HepG2 (cell line): ENCODE data around the gene CLN6. TPM values are rescaled to one million over a fixed set of nuclear protein-coding genes. Genes with fewer than 3 reads are reported as not detected.

ENCODE experiments used
- ATAC-seq: fragments of 200-7000 bp; cut with Tn5 transposase; 3 replicates; pipeline ENCODE4 v1.9.1; 2020; ENCODE audit warnings: mild to moderate bottlenecking, moderate library complexity
- BruUV-seq: library from RNA; stranded (reverse); fragments of 400-500 nt; replicated peaks from 2 replicates; lab custom pipeline; 2021; lab: Mats Ljungman, UMichigan
- CTCF ChIA-PET: fragments of 300-600 bp; formaldehyde crosslinking; extraction: SDS; loops from one replicate; lab custom pipeline; 2021; ENCODE audit warnings: low total read pairs, inconsistent platforms, low intra/inter-chr PET ratio; lab: Yijun Ruan, JAX
- POLR2A ChIA-PET: fragments of 350-600 bp; sonication (Branson Sonifier 250); formaldehyde crosslinking; loops from one replicate; lab custom pipeline; 2020; ENCODE audit warnings: antibody characterized with exemption, inconsistent platforms; lab: Yijun Ruan, JAX
- DNase-seq: peaks from one replicate; pipeline ENCODE4 v3.0.0-alpha.2; 2015; ENCODE audit warnings: low spot score
- FAIRE-seq: peaks from 3 replicates; lab custom pipeline; 2011; peaks lifted over from hg19 to GRCh38; lab: Jason Lieb, UNC
- H2AFZ ChIP-seq: one replicate; pipeline ENCODE4 v1.6.1; 2011; ENCODE audit warnings: low read length, inconsistent platforms
- H3K27ac ChIP-seq: fragments of 300-600 bp; 3 replicates; pipeline ENCODE4 v1.8.0; 2011; ENCODE audit warnings: mixed run types, mild to moderate bottlenecking, mixed read lengths, low read length, inconsistent platforms; ENCODE audit not compliant: insufficient read depth; ENCODE audit errors: extremely low read length
- H3K27me3 ChIP-seq, 2 experiments: fragments of 200-600 bp in 1 of 2; 2 replicates in 1 of 2; 3 replicates in 1 of 2; pipeline versions ENCODE4 v1.6.0 to v1.8.0; 2011; ENCODE audit warnings: low read length in 2 of 2, mild to moderate bottlenecking in 2 of 2, moderate library complexity in 2 of 2, inconsistent platforms in 1 of 2; ENCODE audit not compliant: insufficient read depth in 2 of 2, control insufficient read depth in 1 of 2
- H3K36me3 ChIP-seq, 2 experiments: fragments of 200-600 bp in 1 of 2; replicated peaks in 1 of 2; 2 replicates in 1 of 2; 3 replicates in 1 of 2; pipeline versions ENCODE4 v1.5.1 to v1.8.0; 2011; ENCODE audit warnings: low read length in 2 of 2, inconsistent platforms in 1 of 2; ENCODE audit not compliant: insufficient read depth in 2 of 2, control insufficient read depth in 1 of 2
- H3K4me1 ChIP-seq: 2 replicates; pipeline ENCODE4 v1.5.1; 2012; ENCODE audit warnings: low read length, inconsistent platforms; ENCODE audit not compliant: insufficient read depth
- H3K4me2 ChIP-seq: 2 replicates; pipeline ENCODE4 v1.6.0; 2011; ENCODE audit warnings: low read depth, low read length, inconsistent platforms
- H3K4me3 ChIP-seq, 3 experiments: fragments of 200-600 bp in 1 of 3; sonication (generic), shearing (Covaris generic) in 1 of 3; replicated peaks in 1 of 3; 2 replicates each; pipeline ENCODE4 v1.5.1; 2011 to 2016; ENCODE audit warnings: low read length in 3 of 3, inconsistent platforms in 2 of 3, low read depth in 2 of 3, mild to moderate bottlenecking in 2 of 3, control low read depth in 1 of 3, mixed read lengths in 1 of 3; ENCODE audit not compliant: insufficient read depth in 1 of 3
- H3K79me2 ChIP-seq: one replicate; pipeline ENCODE4 v1.6.1; 2011; ENCODE audit warnings: low read length, inconsistent platforms; ENCODE audit not compliant: insufficient read depth
- H3K9ac ChIP-seq: 2 replicates; pipeline ENCODE4 v1.6.0; 2011; ENCODE audit warnings: mild to moderate bottlenecking, low read depth, low read length, inconsistent platforms; ENCODE audit not compliant: insufficient read depth
- H3K9me3 ChIP-seq: 2 replicates; pipeline ENCODE4 v1.5.1; 2012; ENCODE audit warnings: mild to moderate bottlenecking, low read length
- H4K20me1 ChIP-seq: 2 replicates; pipeline ENCODE4 v1.6.0; 2011; ENCODE audit warnings: inconsistent platforms, mild to moderate bottlenecking, low read length, moderate library complexity; ENCODE audit not compliant: insufficient read depth
- AGO1 ChIP-seq: fragments of 200-400 bp; formaldehyde crosslinking; IDR thresholded peaks from 2 replicates; pipeline ENCODE4 v1.6.1; 2017; ENCODE audit warnings: mild to moderate bottlenecking, low read depth, low read length, moderate library complexity; ENCODE audit not compliant: poor library complexity, severe bottlenecking
- AGO2 ChIP-seq: fragments of 200-400 bp; formaldehyde crosslinking; optimal IDR thresholded peaks from 2 replicates; pipeline ENCODE3; 2017; ENCODE audit warnings: mild to moderate bottlenecking, low read depth, low read length, moderate library complexity
- CBX1 ChIP-seq: IDR thresholded peaks from one replicate; pipeline ENCODE4 v1.6.1; 2016; ENCODE audit warnings: antibody characterized with exemption, low read depth
- CBX5 ChIP-seq: sonication (generic); formaldehyde crosslinking; IDR thresholded peaks from 2 replicates; pipeline ENCODE4 v1.4.0; 2020; ENCODE audit warnings: missing genetic modification reagents, borderline replicate concordance
- HES4 ChIP-seq: sonication (generic); formaldehyde crosslinking; IDR thresholded peaks from 2 replicates; pipeline ENCODE4 v1.9.0; 2021; ENCODE audit warnings: mild to moderate bottlenecking, missing genetic modification reagents, borderline replicate concordance
- HNF4A ChIP-seq: sonication (generic); formaldehyde crosslinking; IDR thresholded peaks from 2 replicates; pipeline ENCODE4 v1.4.0; 2020; ENCODE audit warnings: missing genetic modification reagents
- NFYB ChIP-seq: sonication (generic); formaldehyde crosslinking; IDR thresholded peaks from 2 replicates; pipeline ENCODE4 v1.4.0; 2020; ENCODE audit warnings: missing genetic modification reagents
- PBX2 ChIP-seq: IDR thresholded peaks from 2 replicates; pipeline ENCODE4 v1.6.1; 2016; ENCODE audit warnings: control low read depth
- POLR2A ChIP-seq, 2 experiments: IDR thresholded peaks; 2 replicates each; pipeline ENCODE4 v1.6.1; 2011; ENCODE audit warnings: low read depth in 2 of 2, low read length in 2 of 2, mild to moderate bottlenecking in 1 of 2, moderate library complexity in 1 of 2; ENCODE audit not compliant: insufficient read depth in 1 of 2
- RBM22 ChIP-seq: fragments of 200-400 bp; formaldehyde crosslinking; optimal IDR thresholded peaks from 2 replicates; pipeline ENCODE3; 2017; ENCODE audit warnings: mild to moderate bottlenecking, low read length, moderate library complexity
- TFAP4 ChIP-seq: sonication (generic); IDR thresholded peaks from 2 replicates; pipeline ENCODE4 v1.6.1; 2016; ENCODE audit warnings: low read depth, borderline replicate concordance
- ZEB1 ChIP-seq: IDR thresholded peaks from 2 replicates; pipeline ENCODE4 v1.6.1; 2012; ENCODE audit warnings: mild to moderate bottlenecking, low read depth, inconsistent platforms; ENCODE audit not compliant: insufficient replicate concordance
- ZFP41 ChIP-seq: sonication (generic); formaldehyde crosslinking; IDR thresholded peaks from 2 replicates; pipeline ENCODE4 v1.4.0; 2020; ENCODE audit warnings: mild to moderate bottlenecking, missing genetic modification reagents, borderline replicate concordance
- ZNF563 ChIP-seq: sonication (generic); formaldehyde crosslinking; IDR thresholded peaks from 2 replicates; pipeline ENCODE4 v1.8.0; 2022; ENCODE audit warnings: mild to moderate bottlenecking, moderate library complexity, missing genetic modification reagents
- ZNF577 ChIP-seq: sonication (generic); formaldehyde crosslinking; IDR thresholded peaks from 2 replicates; pipeline ENCODE4 v1.4.0; 2020; ENCODE audit warnings: mild to moderate bottlenecking, low read depth, missing genetic modification reagents, borderline replicate concordance
- ZNF687 ChIP-seq: sonication (generic); formaldehyde crosslinking; IDR thresholded peaks from 2 replicates; pipeline ENCODE4 v1.5.1; 2020; ENCODE audit warnings: mild to moderate bottlenecking, missing genetic modification reagents, moderate library complexity
- WGBS: methylation state at CpG from one replicate; pipeline ENCODE4 v1.1.6; 2017; ENCODE audit warnings: low lambda C conversion rate; 5-methylcytosine and 5-hydroxymethylcytosine counted together
- in situ Hi-C: cut with HindIII; loops from 2 replicates; pipeline ENCODE4 v1.10.0; 2017; ENCODE audit warnings: low pct_unique_long_range_greater_than_20kb; ENCODE audit not compliant: extremely low pct_ligation_motif_present
- intact Hi-C: fragments of 100-400 bp; cut with micrococcal nuclease; formaldehyde crosslinking; loops from one replicate; pipeline ENCODE4 v1.10.0; 2022; ENCODE audit not compliant: unreplicated experiment
- polyA plus RNA-seq, 8 experiments: library from polyadenylated mRNA; depleted of rRNA in 3 of 8; stranded (reverse) in 7 of 8; unstranded in 1 of 8; fragments of >200 nt; fragmentation: Illumina TruSeq in 4 of 8; extraction: Trizol in 4 of 8; gene quantifications; 2 replicates each; pipeline versions ENCODE4 v1.2.1 to v1.2.3, GENCODE V29; 2011 to 2016; ENCODE audit warnings: low read depth in 4 of 8, missing spikeins in 1 of 8, mixed read lengths in 1 of 8; ENCODE audit not compliant: insufficient read depth in 1 of 8
- total RNA-seq, 5 experiments: library from RNA; depleted of rRNA; stranded (reverse); fragments of >200 nt; fragmentation: Illumina TruSeq; extraction: Trizol; gene quantifications; 2 replicates each; pipeline ENCODE4 v1.2.3, GENCODE V29; 2016; ENCODE audit warnings: low read depth in 1 of 5

Gene CLN6
- total and polyA plus RNA-seq, 2 of the 13 experiments (the other 11 are each of a cell fraction or from before 2014, with no cell fraction given), result 24.9 to 27.1 TPM

- FAIRE-seq, result no peak
- H3K4me1 ChIP-seq, result peaks cover 42% of the 10 kb centered on the region
- no peaks in the 10 kb centered on the region for H4K20me1 ChIP-seq
- ATAC-seq, result peak; percentile 21; the same call in 1 of the 3 replicates
- TF ChIP-seq AGO2, result peak; percentile 73
- TF ChIP-seq ZEB1, result no peak
- TF ChIP-seq ZNF577, result no peak
- no peak for TF ChIP-seq PBX2 (CRISPR knock-in tag)
- no peak for TF ChIP-seq CBX5 (CRISPR knock-in tag)
- 0 out of 4 replicates have a peak, but pooled peaks of 1 of the 2 experiments have one; percentile 23 for TF ChIP-seq POLR2A (IDR thresholded peaks at IDR 0.05; ENCODE audit: insufficient read depth in 1 of 2, low read depth in 2 of 2, low read length in 2 of 2)
- no peak for TF ChIP-seq ZNF563
- no peak for TF ChIP-seq CBX1
- TF ChIP-seq ZFP41 (CRISPR knock-in tag), result no peak
- no peak for TF ChIP-seq AGO1
- TF ChIP-seq RBM22, result peak; percentile 2
- peak; percentile 26; the same call in 1 of the 2 replicates for TF ChIP-seq TFAP4
- no peak for TF ChIP-seq NFYB (CRISPR knock-in tag)
- no peak for TF ChIP-seq HES4 (CRISPR knock-in tag)
- TF ChIP-seq ZNF687 (CRISPR knock-in tag), result peak; percentile 36; the same call in 1 of the 2 replicates
- 0 out of 2 replicates have a peak, but pooled peaks have one; percentile 19 for TF ChIP-seq HNF4A
- H3K9me3 ChIP-seq, result no peaks in the 10 kb centered on the region
- POLR2A ChIA-PET, result no interaction called here
- no peak overlapping the region for H3K27ac ChIP-seq
- in situ Hi-C loops (no loop called here), intact Hi-C loops (no loop called here)
- BruUV-seq, result no TSS peak
- H3K79me2 ChIP-seq, result no peaks in the 10 kb centered on the region
- no peaks in the 10 kb centered on the region for H3K27me3 ChIP-seq
- H3K4me3 ChIP-seq, result no peak overlapping the region
- DNase-seq, result no peak
- peaks cover 4 to 11% of the 10 kb centered on the region in 2 experiments; a peak in 4 of 5 replicates for H3K36me3 ChIP-seq
- H2AFZ ChIP-seq, result no peak overlapping the region
- 63% methylated on average over 6 of the region's 11 CpGs for WGBS
- no peak overlapping the region for H3K9ac ChIP-seq
- H3K4me2 ChIP-seq, result no peak overlapping the region
- CTCF ChIA-PET, result no interaction called here
Measured at GRCh38 chr15:68197661-68198437, 31.7 kb downstream of the CLN6 start.
